HepG2 (cell line): Measurements from ENCODE around the gene GJB6. TPM values are rescaled to one million over a fixed set of nuclear protein-coding genes. Genes with fewer than 3 reads are reported as not detected.

Experiments
- ATAC-seq: fragments of 200-7000 bp; cut with Tn5 transposase; 3 replicates; pipeline ENCODE4 v1.9.1; 2020; ENCODE audit warnings: mild to moderate bottlenecking, moderate library complexity
- BruUV-seq: library from RNA; stranded (reverse); fragments of 400-500 nt; replicated peaks from 2 replicates; lab custom pipeline; 2021; lab: Mats Ljungman, UMichigan
- CTCF ChIA-PET: fragments of 300-600 bp; formaldehyde crosslinking; extraction: SDS; loops from one replicate; lab custom pipeline; 2021; ENCODE audit warnings: low total read pairs, inconsistent platforms, low intra/inter-chr PET ratio; lab: Yijun Ruan, JAX
- POLR2A ChIA-PET: fragments of 350-600 bp; sonication (Branson Sonifier 250); formaldehyde crosslinking; loops from one replicate; lab custom pipeline; 2020; ENCODE audit warnings: antibody characterized with exemption, inconsistent platforms; lab: Yijun Ruan, JAX
- DNase-seq: peaks from one replicate; pipeline ENCODE4 v3.0.0-alpha.2; 2015; ENCODE audit warnings: low spot score
- FAIRE-seq: peaks from 3 replicates; lab custom pipeline; 2011; peaks lifted over from hg19 to GRCh38; lab: Jason Lieb, UNC
- H2AFZ ChIP-seq: one replicate; pipeline ENCODE4 v1.6.1; 2011; ENCODE audit warnings: low read length, inconsistent platforms
- H3K27ac ChIP-seq: fragments of 300-600 bp; 3 replicates; pipeline ENCODE4 v1.8.0; 2011; ENCODE audit warnings: mixed run types, mild to moderate bottlenecking, mixed read lengths, low read length, inconsistent platforms; ENCODE audit not compliant: insufficient read depth; ENCODE audit errors: extremely low read length
- H3K27me3 ChIP-seq, 2 experiments: fragments of 200-600 bp in 1 of 2; 2 replicates in 1 of 2; 3 replicates in 1 of 2; pipeline versions ENCODE4 v1.6.0 to v1.8.0; 2011; ENCODE audit warnings: low read length in 2 of 2, mild to moderate bottlenecking in 2 of 2, moderate library complexity in 2 of 2, inconsistent platforms in 1 of 2; ENCODE audit not compliant: insufficient read depth in 2 of 2, control insufficient read depth in 1 of 2
- H3K36me3 ChIP-seq, 2 experiments: fragments of 200-600 bp in 1 of 2; replicated peaks in 1 of 2; 2 replicates in 1 of 2; 3 replicates in 1 of 2; pipeline versions ENCODE4 v1.5.1 to v1.8.0; 2011; ENCODE audit warnings: low read length in 2 of 2, inconsistent platforms in 1 of 2; ENCODE audit not compliant: insufficient read depth in 2 of 2, control insufficient read depth in 1 of 2
- H3K4me1 ChIP-seq: 2 replicates; pipeline ENCODE4 v1.5.1; 2012; ENCODE audit warnings: low read length, inconsistent platforms; ENCODE audit not compliant: insufficient read depth
- H3K4me2 ChIP-seq: 2 replicates; pipeline ENCODE4 v1.6.0; 2011; ENCODE audit warnings: low read depth, low read length, inconsistent platforms
- H3K4me3 ChIP-seq, 3 experiments: fragments of 200-600 bp in 1 of 3; sonication (generic), shearing (Covaris generic) in 1 of 3; replicated peaks in 1 of 3; 2 replicates each; pipeline ENCODE4 v1.5.1; 2011 to 2016; ENCODE audit warnings: low read length in 3 of 3, inconsistent platforms in 2 of 3, low read depth in 2 of 3, mild to moderate bottlenecking in 2 of 3, control low read depth in 1 of 3, mixed read lengths in 1 of 3; ENCODE audit not compliant: insufficient read depth in 1 of 3
- H3K79me2 ChIP-seq: one replicate; pipeline ENCODE4 v1.6.1; 2011; ENCODE audit warnings: low read length, inconsistent platforms; ENCODE audit not compliant: insufficient read depth
- H3K9ac ChIP-seq: 2 replicates; pipeline ENCODE4 v1.6.0; 2011; ENCODE audit warnings: mild to moderate bottlenecking, low read depth, low read length, inconsistent platforms; ENCODE audit not compliant: insufficient read depth
- H3K9me3 ChIP-seq: 2 replicates; pipeline ENCODE4 v1.5.1; 2012; ENCODE audit warnings: mild to moderate bottlenecking, low read length
- H4K20me1 ChIP-seq: 2 replicates; pipeline ENCODE4 v1.6.0; 2011; ENCODE audit warnings: inconsistent platforms, mild to moderate bottlenecking, low read length, moderate library complexity; ENCODE audit not compliant: insufficient read depth
- BATF2 ChIP-seq: sonication (generic); formaldehyde crosslinking; IDR thresholded peaks from 2 replicates; pipeline ENCODE4 v1.8.0; 2022; ENCODE audit warnings: mild to moderate bottlenecking, missing genetic modification reagents, moderate library complexity
- CHCHD3 ChIP-seq: sonication (generic); formaldehyde crosslinking; IDR thresholded peaks from 2 replicates; pipeline ENCODE4 v1.8.0; 2022; ENCODE audit warnings: mild to moderate bottlenecking, missing genetic modification reagents, moderate library complexity
- ETS1 ChIP-seq: sonication (generic); formaldehyde crosslinking; IDR thresholded peaks from 2 replicates; pipeline ENCODE4 v1.4.0; 2020; ENCODE audit warnings: missing genetic modification reagents
- EZH2 ChIP-seq: conservative IDR thresholded peaks from 2 replicates; pipeline ENCODE4 v1.6.1; 2012; ENCODE audit warnings: mild to moderate bottlenecking, low read depth, low read length, moderate library complexity
- FOXK2 ChIP-seq: fragments of 450-650 bp; IDR thresholded peaks from 2 replicates; pipeline ENCODE4 v1.6.1; 2016
- GABPA ChIP-seq, 2 experiments: IDR thresholded peaks; 2 replicates each; pipeline ENCODE4 v1.6.1; 2011 to 2016; ENCODE audit warnings: low read depth in 2 of 2, low read length in 1 of 2, missing biosample characterization in 1 of 2, missing genetic modification characterization in 1 of 2
- KLF13 ChIP-seq: sonication (generic); formaldehyde crosslinking; IDR thresholded peaks from 2 replicates; pipeline ENCODE4 v1.4.0; 2020; ENCODE audit warnings: mild to moderate bottlenecking, missing genetic modification reagents
- MAFK ChIP-seq, 2 experiments: IDR thresholded peaks in 1 of 2; conservative IDR thresholded peaks in 1 of 2; 2 replicates each; pipeline ENCODE4 v1.6.1; 2011; ENCODE audit warnings: improper control_type of control experiment in 2 of 2, low read length in 2 of 2
- MBNL3 ChIP-seq: fragments of 250-450 bp; sonication (Bioruptor Pico); conservative IDR thresholded peaks from 2 replicates; pipeline ENCODE4 v1.8.0; 2022; ENCODE audit warnings: mild to moderate bottlenecking, inconsistent platforms
- MXI1 ChIP-seq: IDR thresholded peaks from 3 replicates; pipeline ENCODE4 v1.6.1; 2012; ENCODE audit warnings: low read depth, low read length, inconsistent platforms, borderline replicate concordance
- PTBP1 ChIP-seq: fragments of 200-400 bp; formaldehyde crosslinking; IDR thresholded peaks from 2 replicates; pipeline ENCODE4 v1.6.1; 2018; ENCODE audit warnings: low read length, low read depth; ENCODE audit not compliant: poor library complexity, severe bottlenecking
- SMYD3 ChIP-seq: sonication (generic); formaldehyde crosslinking; IDR thresholded peaks from 2 replicates; pipeline ENCODE4 v1.8.1; 2023; ENCODE audit warnings: mild to moderate bottlenecking, missing genetic modification reagents
- THAP7 ChIP-seq: sonication (generic); formaldehyde crosslinking; IDR thresholded peaks from 2 replicates; pipeline ENCODE4 v1.8.1; 2023; ENCODE audit warnings: mild to moderate bottlenecking, missing genetic modification reagents
- ZNF225 ChIP-seq: sonication (generic); formaldehyde crosslinking; IDR thresholded peaks from 2 replicates; pipeline ENCODE4 v1.4.0; 2020; ENCODE audit warnings: mild to moderate bottlenecking, missing genetic modification reagents
- ZNF572 ChIP-seq: sonication (generic); formaldehyde crosslinking; IDR thresholded peaks from 2 replicates; pipeline ENCODE4 v1.5.1; 2020; ENCODE audit warnings: mild to moderate bottlenecking, missing genetic modification reagents
- ZNF720 ChIP-seq: sonication (generic); formaldehyde crosslinking; IDR thresholded peaks from 2 replicates; pipeline ENCODE4 v1.4.0; 2020; ENCODE audit warnings: missing genetic modification reagents
- WGBS: methylation state at CpG from one replicate; pipeline ENCODE4 v1.1.6; 2017; ENCODE audit warnings: low lambda C conversion rate; 5-methylcytosine and 5-hydroxymethylcytosine counted together
- in situ Hi-C: cut with HindIII; loops from 2 replicates; pipeline ENCODE4 v1.10.0; 2017; ENCODE audit warnings: low pct_unique_long_range_greater_than_20kb; ENCODE audit not compliant: extremely low pct_ligation_motif_present
- intact Hi-C: fragments of 100-400 bp; cut with micrococcal nuclease; formaldehyde crosslinking; loops from one replicate; pipeline ENCODE4 v1.10.0; 2022; ENCODE audit not compliant: unreplicated experiment
- polyA plus RNA-seq, 8 experiments: library from polyadenylated mRNA; depleted of rRNA in 3 of 8; stranded (reverse) in 7 of 8; unstranded in 1 of 8; fragments of >200 nt; fragmentation: Illumina TruSeq in 4 of 8; extraction: Trizol in 4 of 8; gene quantifications; 2 replicates each; pipeline versions ENCODE4 v1.2.1 to v1.2.3, GENCODE V29; 2011 to 2016; ENCODE audit warnings: low read depth in 4 of 8, missing spikeins in 1 of 8, mixed read lengths in 1 of 8; ENCODE audit not compliant: insufficient read depth in 1 of 8
- total RNA-seq, 5 experiments: library from RNA; depleted of rRNA; stranded (reverse); fragments of >200 nt; fragmentation: Illumina TruSeq; extraction: Trizol; gene quantifications; 2 replicates each; pipeline ENCODE4 v1.2.3, GENCODE V29; 2016; ENCODE audit warnings: low read depth in 1 of 5

Gene GJB6
- total and polyA plus RNA-seq, 2 of the 13 experiments (the other 11 are each of a cell fraction or from before 2014, with no cell fraction given) = not detected

GRCh38 chr13:20175907-20176652, 56.0 kb downstream of the GJB6 start:
- BruUV-seq = no TSS peak
- intact Hi-C loops = no loop called here
- Histone ChIP-seq H3K9ac (no peak overlapping the region), H3K36me3 (no peaks in the 10 kb centered on the region), H3K27ac (no peak overlapping the region), H4K20me1 (no peaks in the 10 kb centered on the region), H3K79me2 (no peaks in the 10 kb centered on the region), H3K4me3 (no peak overlapping the region), H2AFZ (no peak overlapping the region), H3K27me3 (peaks cover 0 to 35% of the 10 kb centered on the region in 2 experiments; a peak in 4 of 5 replicates), H3K4me2 (no peak overlapping the region), H3K4me1 (peaks cover 17% of the 10 kb centered on the region), H3K9me3 (no peaks in the 10 kb centered on the region)
- ATAC-seq (no peak), DNase-seq (no peak), FAIRE-seq (no peak)
- TF ChIP-seq BATF2 (no peak), MAFK (conservative IDR thresholded peaks at IDR 0.05 in 1 of 2, IDR thresholded peaks at IDR 0.05 in 1 of 2; ENCODE audit: low read length in 2 of 2) (peak; percentile 17 to 58; a peak in 2 of 4 replicates)
- 33% methylated on average over 11 of the region's 14 CpGs for WGBS
- in situ Hi-C loops = no loop called here
- ChIA-PET POLR2A (no interaction called here), CTCF (no interaction called here)

GRCh38 chr13:20175406-20175794, 56.7 kb downstream of the GJB6 start:
- Histone ChIP-seq H3K27me3 (peaks cover 0 to 35% of the 10 kb centered on the region in 2 experiments; a peak in 4 of 5 replicates), H3K79me2 (no peaks in the 10 kb centered on the region), H3K4me1 (peaks cover 17% of the 10 kb centered on the region), H3K9me3 (no peaks in the 10 kb centered on the region), H3K36me3 (no peaks in the 10 kb centered on the region), H3K9ac (no peak overlapping the region), H2AFZ (no peak overlapping the region), H3K27ac (no peak overlapping the region), H3K4me3 (peak overlapping the region in 2 of 3 experiments; percentile 3 to 38; a peak in 1 of 6 replicates), H4K20me1 (no peaks in the 10 kb centered on the region), H3K4me2 (peak overlapping the region; percentile 76; the same call in 1 of the 2 replicates)
- 28% methylated on average over 3 of the region's 3 CpGs for WGBS
- BruUV-seq = no TSS peak
- intact Hi-C loops = no loop called here
- in situ Hi-C loops = no loop called here
- POLR2A ChIA-PET = no interaction called here
- CTCF ChIA-PET = no interaction called here
- no peak for DNase-seq
- peak; percentile 59; the same call in 2 of the 3 replicates for ATAC-seq
- FAIRE-seq = no peak
- TF ChIP-seq GABPA (IDR thresholded peaks at IDR 0.05; ENCODE audit: low read depth, low read length) (no peak), GABPA (CRISPR knock-in tag; IDR thresholded peaks at IDR 0.05; ENCODE audit: low read depth) (no peak), MXI1 (no peak), FOXK2 (no peak), ETS1 (CRISPR knock-in tag) (no peak), ZNF572 (CRISPR knock-in tag) (no peak), KLF13 (CRISPR knock-in tag) (no peak), ZNF720 (CRISPR knock-in tag) (no peak), EZH2 (no peak), ZNF225 (CRISPR knock-in tag) (no peak), THAP7 (CRISPR knock-in tag) (no peak), CHCHD3 (CRISPR knock-in tag) (no peak), SMYD3 (CRISPR knock-in tag) (no peak), MBNL3 (no peak), PTBP1 (no peak)
